ENCODE data around the gene ZC3H6.

GRCh38 chr2:112335600-112335999, 60.2 kb downstream of the ZC3H6 start:
- no peak for TF ChIP-seq POLR2A (IDR thresholded peaks at IDR 0.05; ENCODE audit: low read depth, low read length)
- TF ChIP-seq CTCF (conservative IDR thresholded peaks at IDR 0.05; ENCODE audit: low read depth, low read length), result no peak
- TF ChIP-seq CHD1 (IDR thresholded peaks at IDR 0.05; ENCODE audit: low read depth, low read length), result no peak
- no peak for TF ChIP-seq RAD21 (IDR thresholded peaks at IDR 0.05; ENCODE audit: low read length)
- no peak for TF ChIP-seq NFE2L2 (IDR thresholded peaks at IDR 0.05; ENCODE audit: low read depth, low read length)
- TF ChIP-seq MXI1 (IDR thresholded peaks at IDR 0.05; ENCODE audit: borderline replicate concordance, low read depth, low read length), result no peak
- TF ChIP-seq RCOR1 (IDR thresholded peaks at IDR 0.05; ENCODE audit: insufficient replicate concordance, low read length), result no peak
- TF ChIP-seq SMC3 (IDR thresholded peaks at IDR 0.05; ENCODE audit: low read depth, low read length), result no peak
- TF ChIP-seq MAFK (IDR thresholded peaks at IDR 0.05; ENCODE audit: low read depth, low read length), result no peak
- no peak for TF ChIP-seq RFX5 (IDR thresholded peaks at IDR 0.05; ENCODE audit: low read depth, low read length)
- TF ChIP-seq ELK1 (IDR thresholded peaks at IDR 0.05; ENCODE audit: borderline replicate concordance, low read depth, low read length), result no peak
- no peak for TF ChIP-seq BHLHE40 (IDR thresholded peaks at IDR 0.05; ENCODE audit: low read depth, low read length)
- TF ChIP-seq CEBPB (IDR thresholded peaks at IDR 0.05; ENCODE audit: low read depth, low read length), result no peak
- no peak for TF ChIP-seq FOS (IDR thresholded peaks at IDR 0.05; ENCODE audit: low read depth, low read length)

Measured in IMR-90 (cell line).